Activated CD8-positive, alpha-beta memory T cell treated with anti-CD3 and anti-CD28 coated beads, Interleukin-2, amount 50 U/mL, for 24 hours (primary cell): ENCODE results near the gene PCDHB2.
"Not testable (repeated sequence)": the region's sequence is repeated elsewhere in the genome, so short reads cannot be mapped to it uniquely, and the experiment has no call there.

Experiments used
- DNase-seq: peaks from one replicate; pipeline ENCODE4 v3.0.0-alpha.2; 2020; ENCODE audit errors: extremely low read depth

The PCDHB2 gene

DNA sequence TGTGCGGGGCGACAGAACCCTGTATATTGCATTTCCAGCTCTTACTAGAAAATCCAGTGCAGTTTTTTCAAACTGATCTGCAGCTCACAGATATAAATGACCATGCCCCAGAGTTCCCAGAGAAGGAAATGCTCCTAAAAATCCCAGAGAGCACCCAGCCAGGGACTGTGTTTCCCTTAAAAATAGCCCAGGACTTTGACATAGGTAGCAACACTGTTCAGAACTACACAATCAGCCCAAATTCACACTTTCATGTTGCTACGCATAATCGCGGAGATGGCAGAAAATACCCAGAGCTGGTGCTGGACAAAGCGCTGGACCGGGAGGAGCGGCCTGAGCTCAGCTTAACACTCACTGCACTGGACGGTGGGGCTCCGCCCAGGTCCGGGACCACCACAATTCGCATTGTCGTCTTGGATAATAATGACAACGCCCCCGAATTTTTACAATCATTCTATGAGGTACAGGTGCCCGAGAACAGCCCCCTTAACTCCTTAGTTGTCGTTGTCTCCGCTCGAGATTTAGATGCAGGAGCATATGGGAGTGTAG, 41.4 kb downstream of the PCDHB2 start:
- no peak for DNase-seq

DNA sequence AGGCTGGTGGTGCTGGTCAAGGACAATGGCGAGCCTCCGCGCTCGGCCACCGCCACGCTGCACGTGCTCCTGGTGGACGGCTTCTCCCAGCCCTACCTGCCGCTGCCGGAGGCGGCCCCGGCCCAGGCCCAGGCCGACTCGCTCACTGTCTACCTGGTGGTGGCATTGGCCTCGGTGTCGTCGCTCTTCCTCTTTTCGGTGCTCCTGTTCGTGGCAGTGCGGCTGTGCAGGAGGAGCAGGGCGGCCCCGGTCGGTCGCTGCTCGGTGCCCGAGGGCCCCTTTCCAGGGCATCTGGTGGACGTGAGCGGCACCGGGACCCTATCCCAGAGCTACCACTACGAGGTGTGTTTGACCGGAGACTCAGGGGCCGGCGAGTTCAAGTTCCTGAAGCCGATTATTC, 42.9 kb downstream of the PCDHB2 start:
- DNase-seq: not testable (repeated sequence)
